Small intestine (tissue), 7 donors: ENCODE measurements around the gene POU3F3. TPM values are rescaled to one million over a fixed set of nuclear protein-coding genes. Genes with fewer than 3 reads are reported as not detected.
A peak's percentile ranks its signal among the peaks of the same experiment; 100 is the strongest.

Source experiments
- DNase-seq, 2 donors: peaks; one replicate each; pipeline versions ENCODE4 v3.0.0 to v3.0.0-alpha.2; 2013
- FAIRE-seq: peaks from 2 replicates; lab custom pipeline; 2012; peaks lifted over from hg19 to GRCh38; lab: Jason Lieb, UNC
- H3K27ac ChIP-seq, 3 donors: one replicate each; pipeline ENCODE4 v1.5.1; 2013; ENCODE audit warnings: low read length in 2 of 3, mild to moderate bottlenecking in 2 of 3, control low read depth in 1 of 3, inconsistent platforms in 1 of 3, low read depth in 1 of 3, moderate library complexity in 1 of 3
- H3K27me3 ChIP-seq, 3 donors: one replicate each; pipeline ENCODE4 v1.6.1; 2013; ENCODE audit warnings: low read length in 3 of 3, inconsistent platforms in 1 of 3; ENCODE audit not compliant: control insufficient read depth in 3 of 3, insufficient read depth in 3 of 3
- H3K36me3 ChIP-seq, 3 donors: one replicate each; pipeline ENCODE4 v1.6.1; 2013; ENCODE audit warnings: low read length in 3 of 3, inconsistent platforms in 1 of 3, low read depth in 1 of 3, mild to moderate bottlenecking in 1 of 3, moderate library complexity in 1 of 3; ENCODE audit not compliant: control insufficient read depth in 3 of 3, insufficient read depth in 2 of 3
- H3K4me1 ChIP-seq, 3 donors: one replicate each; pipeline ENCODE4 v1.6.1; 2013; ENCODE audit warnings: low read length in 2 of 3, inconsistent platforms in 1 of 3, low read depth in 1 of 3, mild to moderate bottlenecking in 1 of 3, moderate library complexity in 1 of 3; ENCODE audit not compliant: control insufficient read depth in 3 of 3, insufficient read depth in 2 of 3
- H3K4me3 ChIP-seq, 3 donors: one replicate each; pipeline ENCODE4 v1.5.1; 2013; ENCODE audit warnings: low read length in 3 of 3, control low read depth in 1 of 3, inconsistent platforms in 1 of 3, low read depth in 1 of 3, mild to moderate bottlenecking in 1 of 3, moderate library complexity in 1 of 3
- H3K9me3 ChIP-seq, 2 donors: one replicate each; pipeline ENCODE4 v1.6.1; 2013; ENCODE audit warnings: low read depth in 1 of 2, low read length in 1 of 2; ENCODE audit not compliant: control insufficient read depth in 2 of 2, insufficient read depth in 1 of 2
- WGBS, 3 donors: extraction: QIAGEN DNeasy Blood & Tissue Kit; methylation state at CpG; one replicate each; pipeline ENCODE4 v1.1.7; 2013; 5-methylcytosine and 5-hydroxymethylcytosine counted together
- polyA plus RNA-seq, 4 donors: library from polyadenylated mRNA; stranded (reverse) in 3 of 4; unstranded in 1 of 4; fragments of 200-250 nt in 3 of 4; fragments of 120-200 nt in 1 of 4; gene quantifications; one replicate each; pipeline versions ENCODE4 v1.2.1 to v1.2.3, GENCODE V29; 2013
- donor health status: healthy with polysubstance abuse.
- donor health status: control.
- donor health status: control.
- donor health status: Bipolar disorder and iron deficiency.
- donor health status: healthy.

Gene POU3F3
- polyA plus RNA-seq, 4 donors, result 0.04 to 0.15 TPM; not detected in 2

DNA sequence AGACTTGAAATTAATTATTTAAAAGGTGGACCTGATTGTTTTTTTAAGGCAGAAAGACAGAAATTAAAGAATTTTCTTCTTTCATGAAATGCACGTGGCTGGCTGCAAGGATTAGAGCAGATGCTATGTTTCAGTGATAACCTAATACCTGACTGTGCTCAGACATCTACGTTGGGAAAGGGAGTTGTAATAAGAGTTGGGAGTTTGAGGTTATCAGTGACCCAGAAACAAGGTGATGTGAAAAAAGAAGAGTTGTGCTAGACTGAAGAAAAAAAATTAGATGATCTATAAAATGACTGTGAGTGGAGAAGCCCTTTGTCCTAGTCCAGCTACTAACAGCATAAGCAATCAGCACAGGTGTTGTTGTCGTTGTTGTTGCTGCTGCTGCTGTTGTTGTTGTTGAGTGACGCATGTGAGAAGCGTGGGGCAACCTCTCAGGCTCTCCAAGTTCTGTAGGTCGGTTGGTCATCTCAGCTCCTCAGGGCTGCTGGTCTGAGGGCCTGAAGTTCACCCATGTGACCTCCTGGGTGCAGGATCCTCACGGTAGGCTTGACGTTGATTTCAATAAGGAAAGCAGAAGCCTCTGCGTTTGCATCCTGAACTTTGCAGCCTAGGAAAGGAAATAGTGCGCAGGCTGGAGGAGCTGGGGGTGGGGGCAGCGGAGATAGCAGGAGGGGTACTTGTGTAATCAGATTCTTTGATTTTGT lies 7.6 kb downstream of the POU3F3 start:
- Histone ChIP-seq H3K4me3 (no peak overlapping the region), H3K4me1 (peaks cover 2 to 6% (median 4%) of the 10 kb centered on the region in 3 donors), H3K27ac (no peak overlapping the region), H3K36me3 (no peaks in the 10 kb centered on the region), H3K9me3 (no peaks in the 10 kb centered on the region), H3K27me3 (peaks cover 22 to 92% (median 53%) of the 10 kb centered on the region in 3 donors)
- FAIRE-seq (no peak), DNase-seq (peak in 1 of 2 donors; percentile 12)
- WGBS, 3 donors, result 6 to 7% (median 7%) methylated on average over 11 of the region's 11 CpGs

- Histone ChIP-seq H3K4me1 (peaks cover 0 to 3% (median 0%) of the 10 kb centered on the region in 3 donors), H3K4me3 (peak overlapping the region in 1 of 3 donors; percentile 7), H3K9me3 (no peaks in the 10 kb centered on the region), H3K27ac (no peak overlapping the region), H3K27me3 (peaks cover 20 to 93% (median 55%) of the 10 kb centered on the region in 3 donors), H3K36me3 (no peaks in the 10 kb centered on the region)
- 3 to 4% (median 3%) methylated on average over 48 to 60 of the region's 60 CpGs for WGBS, 3 donors
- DNase-seq (peak in 1 of 2 donors; percentile 37), FAIRE-seq (no peak)
Observed at GRCh38 chr2:104862058-104862941, 8.4 kb downstream of the POU3F3 start.

DNA sequence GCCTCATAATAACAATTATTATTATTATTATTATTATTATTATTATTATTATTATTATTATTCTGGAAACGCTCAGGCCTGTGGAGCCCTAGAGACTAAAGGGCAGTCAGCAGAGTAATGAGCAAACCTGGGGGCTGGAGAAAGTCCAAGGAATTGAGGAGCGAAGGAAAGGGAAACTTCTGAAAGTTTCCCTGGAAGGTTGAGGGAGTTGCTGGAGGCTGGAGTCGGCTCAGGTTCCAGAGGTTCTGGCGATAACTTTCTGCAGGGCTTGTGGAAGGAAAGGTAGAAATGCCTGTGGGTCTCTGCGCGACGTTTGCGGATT lies 9.2 kb downstream of the POU3F3 start:
- Histone ChIP-seq H3K9me3 (no peaks in the 10 kb centered on the region), H3K36me3 (no peaks in the 10 kb centered on the region), H3K27me3 (peaks cover 18 to 93% (median 58%) of the 10 kb centered on the region in 3 donors), H3K4me3 (no peak overlapping the region), H3K27ac (no peak overlapping the region), H3K4me1 (no peaks in the 10 kb centered on the region)
- WGBS, 3 donors, result 12 to 18% (median 17%) methylated on average over 8 of the region's 8 CpGs
- DNase-seq, result no peak
- no peak for FAIRE-seq

GRCh38 chr2:104863468-104864279 lies 9.8 kb downstream of the POU3F3 start:
- FAIRE-seq (no peak), DNase-seq (peak in 1 of 2 donors; percentile 17)
- Histone ChIP-seq H3K27me3 (peaks cover 18 to 96% (median 62%) of the 10 kb centered on the region in 3 donors), H3K9me3 (no peaks in the 10 kb centered on the region), H3K4me1 (no peaks in the 10 kb centered on the region), H3K36me3 (no peaks in the 10 kb centered on the region), H3K4me3 (no peak overlapping the region), H3K27ac (no peak overlapping the region)
- 4 to 7% (median 6%) methylated on average over 45 to 60 of the region's 60 CpGs for WGBS, 3 donors

- WGBS, 3 donors, result 13 to 23% (median 14%) methylated on average over 14 of the region's 14 CpGs
- FAIRE-seq, result no peak
- Histone ChIP-seq H3K9me3 (no peaks in the 10 kb centered on the region), H3K4me3 (no peak overlapping the region), H3K27me3 (peaks cover 18 to 97% (median 61%) of the 10 kb centered on the region in 3 donors), H3K4me1 (no peaks in the 10 kb centered on the region), H3K36me3 (no peaks in the 10 kb centered on the region), H3K27ac (no peak overlapping the region)
- DNase-seq, result no peak
Observed at GRCh38 chr2:104864280-104865095, 10.6 kb downstream of the POU3F3 start.

GRCh38 chr2:104865096-104865470 lies 11.2 kb downstream of the POU3F3 start:
- FAIRE-seq, result no peak
- no peaks in the 10 kb centered on the region for H3K9me3 ChIP-seq
- H3K27me3 ChIP-seq, result peaks cover 18 to 97% (median 63%) of the 10 kb centered on the region in 3 donors
- no peak overlapping the region for H3K27ac ChIP-seq
- H3K4me1 ChIP-seq, result no peaks in the 10 kb centered on the region
- no peak overlapping the region for H3K4me3 ChIP-seq
- H3K36me3 ChIP-seq, result no peaks in the 10 kb centered on the region
- no peak for DNase-seq
- WGBS, 3 donors, result 15 to 21% (median 15%) methylated on average over 2 of the region's 2 CpGs

DNA sequence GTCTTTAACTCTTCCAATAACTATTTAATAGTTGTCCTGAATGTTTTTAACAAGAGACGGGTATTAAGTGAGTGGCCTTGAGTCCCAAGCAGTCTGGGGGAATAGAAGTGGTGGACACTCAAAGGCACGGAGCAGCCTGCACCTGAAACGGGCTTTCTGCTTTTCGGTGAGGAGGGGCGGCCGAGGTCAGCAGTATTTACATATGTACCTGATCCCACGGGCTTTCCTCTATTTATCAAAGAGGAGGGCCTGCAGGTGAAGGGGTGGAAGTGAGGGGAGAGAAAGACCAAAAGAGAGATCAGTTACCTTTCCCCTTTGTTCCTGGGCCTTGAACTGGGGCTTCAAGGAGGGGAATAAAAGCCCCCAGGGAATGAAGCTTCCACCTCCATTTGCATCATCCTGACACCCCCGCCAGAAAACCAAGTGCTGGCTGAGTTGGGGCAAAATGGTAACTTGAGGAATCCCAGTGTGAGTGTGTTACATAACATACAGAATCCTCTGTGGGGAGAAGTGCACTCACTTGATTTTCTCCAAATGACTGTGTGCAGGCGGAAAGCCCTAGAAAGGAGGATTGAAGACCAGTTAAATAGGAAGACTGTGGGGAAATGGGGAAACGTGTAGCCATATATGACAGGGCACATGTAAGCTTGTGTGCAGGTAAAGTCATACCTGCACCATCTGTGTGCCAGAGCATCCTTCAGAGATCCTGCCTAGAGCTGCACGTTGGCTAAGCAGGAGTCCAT lies 12.4 kb downstream of the POU3F3 start:
- FAIRE-seq, result no peak
- 7 to 10% (median 8%) methylated on average over 11 of the region's 11 CpGs for WGBS, 3 donors
- DNase-seq, result no peak
- no peak overlapping the region for H3K27ac ChIP-seq
- no peak overlapping the region for H3K4me3 ChIP-seq
- H3K9me3 ChIP-seq, result no peaks in the 10 kb centered on the region
- peaks cover 18 to 99% (median 66%) of the 10 kb centered on the region in 3 donors for H3K27me3 ChIP-seq
- no peaks in the 10 kb centered on the region for H3K4me1 ChIP-seq
- no peaks in the 10 kb centered on the region for H3K36me3 ChIP-seq
